ENCODE results near the gene HJV. TPM values are rescaled to one million over a fixed set of nuclear protein-coding genes. Genes with fewer than 3 reads are reported as not detected.
A peak's percentile ranks its signal among the peaks of the same experiment; 100 is the strongest.

HJV gene
- total and polyA plus RNA-seq, 2 of the 4 experiments (the other 2 are of a cell fraction): not detected

DNA sequence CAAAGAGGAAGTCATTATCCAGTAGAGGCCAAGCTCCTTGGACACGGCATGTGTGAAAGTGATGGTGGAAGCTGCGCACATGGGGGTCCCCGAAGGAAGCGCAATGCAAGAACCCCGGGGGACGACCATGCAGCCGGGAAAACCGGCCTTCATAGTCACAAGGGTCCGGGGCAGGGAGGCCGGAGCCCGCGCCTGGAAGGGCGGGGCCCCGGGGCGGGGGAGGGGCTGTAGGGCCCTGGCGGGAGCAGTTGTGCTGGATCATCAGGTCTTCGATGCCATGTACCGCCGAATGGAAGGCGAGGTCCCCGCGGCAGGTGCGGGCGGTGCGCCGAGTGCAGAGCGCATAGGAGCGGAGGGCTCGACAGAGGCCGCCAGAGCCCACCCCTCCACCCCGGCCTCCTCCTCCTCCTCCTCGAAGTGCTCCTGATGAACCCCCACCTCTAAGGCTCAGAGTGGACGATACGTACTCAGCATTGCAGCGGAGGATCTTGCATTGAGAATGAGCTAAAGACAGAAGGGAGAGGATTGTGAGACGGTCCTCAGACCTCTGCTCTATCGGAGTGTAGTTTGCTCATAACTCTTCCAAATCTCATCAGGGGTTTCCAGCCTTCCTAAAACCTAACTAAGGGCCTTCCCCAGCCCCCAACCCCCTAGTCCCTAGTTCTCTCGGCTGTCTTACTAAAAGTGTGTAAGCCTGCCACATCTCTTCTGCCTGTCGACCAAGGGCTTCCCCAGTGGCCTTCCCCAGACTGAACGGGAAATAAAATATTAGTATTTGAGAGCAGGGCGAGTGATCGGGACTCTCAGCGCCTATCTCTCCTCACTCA, 2.1 kb downstream of the HJV start:
- H3K79me1 ChIP-seq (ENCODE audit: low read depth in 1 of 2, low read length in 2 of 2): no peaks in the 10 kb centered on the region
- no peak overlapping the region for H2AFZ ChIP-seq (replicated peaks; ENCODE audit: low read length, poor library complexity)
- no peak overlapping the region for H3K14ac ChIP-seq (replicated peaks; ENCODE audit: low read depth, low read length)
- DNase-seq (no peak), ATAC-seq (ENCODE audit: low read depth) (peak; percentile 51)
- H4K5ac ChIP-seq (ENCODE audit: low read depth, low read length): no peak overlapping the region
- peaks cover 52% of the 10 kb centered on the region for H3K27me3 ChIP-seq (ENCODE audit: control insufficient read depth, insufficient read depth, low read length)
- no peak overlapping the region for H2BK20ac ChIP-seq (ENCODE audit: low read depth, low read length)
- H2BK15ac ChIP-seq (ENCODE audit: low read depth, low read length): no peak overlapping the region
- no peak overlapping the region for H3K4me2 ChIP-seq (ENCODE audit: low read depth, low read length)
- TF ChIP-seq, protein P1, sequence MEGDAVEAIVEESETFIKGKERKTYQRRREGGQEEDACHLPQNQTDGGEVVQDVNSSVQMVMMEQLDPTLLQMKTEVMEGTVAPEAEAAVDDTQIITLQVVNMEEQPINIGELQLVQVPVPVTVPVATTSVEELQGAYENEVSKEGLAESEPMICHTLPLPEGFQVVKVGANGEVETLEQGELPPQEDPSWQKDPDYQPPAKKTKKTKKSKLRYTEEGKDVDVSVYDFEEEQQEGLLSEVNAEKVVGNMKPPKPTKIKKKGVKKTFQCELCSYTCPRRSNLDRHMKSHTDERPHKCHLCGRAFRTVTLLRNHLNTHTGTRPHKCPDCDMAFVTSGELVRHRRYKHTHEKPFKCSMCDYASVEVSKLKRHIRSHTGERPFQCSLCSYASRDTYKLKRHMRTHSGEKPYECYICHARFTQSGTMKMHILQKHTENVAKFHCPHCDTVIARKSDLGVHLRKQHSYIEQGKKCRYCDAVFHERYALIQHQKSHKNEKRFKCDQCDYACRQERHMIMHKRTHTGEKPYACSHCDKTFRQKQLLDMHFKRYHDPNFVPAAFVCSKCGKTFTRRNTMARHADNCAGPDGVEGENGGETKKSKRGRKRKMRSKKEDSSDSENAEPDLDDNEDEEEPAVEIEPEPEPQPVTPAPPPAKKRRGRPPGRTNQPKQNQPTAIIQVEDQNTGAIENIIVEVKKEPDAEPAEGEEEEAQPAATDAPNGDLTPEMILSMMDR (conservative IDR thresholded peaks at IDR 0.05; ENCODE audit: low read depth, low read length): no peak
- no peak overlapping the region for H2BK120ac ChIP-seq (ENCODE audit: low read depth, low read length)
- H2AK5ac ChIP-seq (ENCODE audit: low read depth, low read length): no peak overlapping the region
- H3K9ac ChIP-seq (ENCODE audit: low read depth, low read length): no peak overlapping the region
- ChIA-PET POLR2A (ENCODE audit: unreplicated experiment) (no interaction called here), CTCF (interaction anchor here (2.0 kb wide), 1 partner anchor 13 kb away, joined by 5 read pairs; no protein-coding TSS in a partner anchor)
- dilution Hi-C loops (cut with HindIII; ENCODE audit: low sequenced_read_pairs, unreplicated experiment) (no loop called here), intact Hi-C loops (cut with micrococcal nuclease) (no loop called here), in situ Hi-C loops (cut with MboI; ENCODE audit: low sequenced_read_pairs) (no loop called here)
- no peaks in the 10 kb centered on the region for H3K9me1 ChIP-seq (ENCODE audit: insufficient read depth, low read length)
- no peak overlapping the region for H4K91ac ChIP-seq (ENCODE audit: insufficient read depth, low read depth, low read length)
- H4K20me1 ChIP-seq (ENCODE audit: insufficient read depth, low read length): no peaks in the 10 kb centered on the region
- no peak overlapping the region for H3K56ac ChIP-seq (ENCODE audit: extremely low read depth, insufficient read depth, low read length)
- H3K36me3 ChIP-seq (ENCODE audit: control insufficient read depth, insufficient read depth, low read length): no peaks in the 10 kb centered on the region
- no TSS peak for BruUV-seq (replicated peaks)
- 5% methylated on average over 13 of the region's 43 CpGs; no CpG with 5 or more reads in 1 of the 2 experiments for WGBS, 2 experiments (ENCODE audit: extremely low coverage in 2 of 2, insufficient read length in 1 of 2)
- no peaks in the 10 kb centered on the region for H3K4me1 ChIP-seq (ENCODE audit: control insufficient read depth, insufficient read depth, low read length)
- no peak overlapping the region for H2AK9ac ChIP-seq (replicated peaks; ENCODE audit: low read depth, low read length, poor library complexity)
- H3K4me3 ChIP-seq (ENCODE audit: insufficient read depth, low read depth, low read length): no peak overlapping the region
- H3K9me3 ChIP-seq (ENCODE audit: control insufficient read depth, insufficient read depth, low read length): no peaks in the 10 kb centered on the region
- H3K23ac ChIP-seq (ENCODE audit: low read depth, low read length): 0 out of 2 replicates have a peak overlapping the region, but pooled peaks have one; percentile 4
- H4K8ac ChIP-seq (ENCODE audit: low read depth in 2 of 2, low read length in 2 of 2): no peak overlapping the region
- no peak overlapping the region for H3K4ac ChIP-seq (ENCODE audit: low read depth, low read length)
- H3K18ac ChIP-seq (ENCODE audit: low read depth, low read length): no peak overlapping the region
- no peak overlapping the region for H3K27ac ChIP-seq (ENCODE audit: insufficient read depth, low read length)
- H2BK5ac ChIP-seq (ENCODE audit: low read depth, low read length, poor library complexity, severe bottlenecking): no peak overlapping the region

All from IMR-90 (cell line).